T-helper 2 cell (primary cell): ENCODE results near the gene CHMP6.

Experiments
- DNase-seq, 5 experiments: peaks; one replicate each; pipeline versions ENCODE4 v3.0.0 to v3.0.0-alpha.2; 2012 to 2022

Gene CHMP6

GRCh38 chr17:80971704-80972304 lies 19.8 kb upstream of the CHMP6 start:
- no peak for DNase-seq

- DNase-seq = no peak
These were observed 14.9 kb upstream of the CHMP6 start for GRCh38 chr17:80976701-80977100.

GRCh38 chr17:80977172-80977571 lies 14.5 kb upstream of the CHMP6 start:
- no peak for DNase-seq

GRCh38 chr17:80978499-80979497 lies 12.8 kb upstream of the CHMP6 start:
- DNase-seq = no peak

GRCh38 chr17:80979547-80980378 lies 11.9 kb upstream of the CHMP6 start:
- DNase-seq = no peak

- peak in 2 of 5 experiments; percentile 23 to 39 for DNase-seq
These were observed 11.1 kb upstream of the CHMP6 start for GRCh38 chr17:80980397-80981061.

GRCh38 chr17:80981062-80981902 lies 10.4 kb upstream of the CHMP6 start:
- DNase-seq = peak in 1 of 5 experiments; percentile 33

GRCh38 chr17:80981929-80982425 lies 9.7 kb upstream of the CHMP6 start:
- DNase-seq = no peak

GRCh38 chr17:80982426-80982974 lies 9.1 kb upstream of the CHMP6 start:
- no peak for DNase-seq

- no peak for DNase-seq
These were observed 8.1 kb upstream of the CHMP6 start for GRCh38 chr17:80983545-80983944.

- DNase-seq = no peak
These were observed 6.9 kb upstream of the CHMP6 start for GRCh38 chr17:80984749-80985148.

GRCh38 chr17:80986046-80986445 lies 5.6 kb upstream of the CHMP6 start:
- DNase-seq = no peak

- no peak for DNase-seq
These were observed 4.7 kb upstream of the CHMP6 start for GRCh38 chr17:80986816-80987475.

GRCh38 chr17:80987941-80988461 lies 3.6 kb upstream of the CHMP6 start:
- DNase-seq = no peak

- no peak for DNase-seq
These were observed 2.1 kb upstream of the CHMP6 start for GRCh38 chr17:80989586-80989913.

GRCh38 chr17:80990921-80991644 lies 558 bp upstream of the CHMP6 start:
- no peak for DNase-seq

GRCh38 chr17:80992077-80992947 lies 671 bp downstream of the CHMP6 start:
- DNase-seq = peak in 1 of 5 experiments; percentile 38

- DNase-seq = no peak
These were observed 1.4 kb downstream of the CHMP6 start for GRCh38 chr17:80992948-80993624.
